ENCODE data around the gene PCED1B. TPM values are rescaled to one million over a fixed set of nuclear protein-coding genes. Genes with fewer than 3 reads are reported as not detected.

Gene PCED1B
- total RNA-seq, 1 donor from 2014 or later = 3.1 TPM

DNA sequence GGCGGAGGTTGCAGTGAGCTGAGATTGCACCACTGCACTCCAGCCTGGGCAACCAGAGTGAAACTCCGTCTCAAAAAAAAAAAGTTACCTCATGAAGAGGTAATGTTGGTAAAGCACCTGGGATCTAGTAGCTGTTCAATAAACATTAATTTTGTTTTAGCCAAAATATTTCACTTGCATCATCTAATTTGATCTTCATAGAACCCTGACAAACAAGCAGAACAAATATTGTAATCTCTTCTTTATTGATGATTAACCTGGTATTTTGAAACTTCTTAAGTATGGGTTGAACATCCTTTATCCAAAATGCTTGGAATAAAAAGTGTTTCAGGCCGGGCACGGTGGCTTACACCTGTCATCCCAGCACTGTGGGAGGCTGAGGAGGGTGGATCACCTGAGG lies 149.4 kb downstream of the PCED1B start:
- no peak overlapping the region for H3K9ac ChIP-seq
- H3K4me1 ChIP-seq = peaks cover 1% of the 10 kb centered on the region
- Mint-ChIP-seq H3K4me3 (no peak overlapping the region), H3K27me3 (ENCODE audit: insufficient read depth, low read depth) (peaks cover 2% of the 10 kb centered on the region), H3K9me3 (no peaks in the 10 kb centered on the region), H3K4me1 (peaks cover 4% of the 10 kb centered on the region), H3K27ac (no peak overlapping the region), H3K36me3 (no peaks in the 10 kb centered on the region)
- no peak for TF ChIP-seq EZH2 (IDR thresholded peaks at IDR 0.05)
- no peak for TF ChIP-seq EZH2phosphoT487 (IDR thresholded peaks at IDR 0.05)
- TF ChIP-seq, protein P1, sequence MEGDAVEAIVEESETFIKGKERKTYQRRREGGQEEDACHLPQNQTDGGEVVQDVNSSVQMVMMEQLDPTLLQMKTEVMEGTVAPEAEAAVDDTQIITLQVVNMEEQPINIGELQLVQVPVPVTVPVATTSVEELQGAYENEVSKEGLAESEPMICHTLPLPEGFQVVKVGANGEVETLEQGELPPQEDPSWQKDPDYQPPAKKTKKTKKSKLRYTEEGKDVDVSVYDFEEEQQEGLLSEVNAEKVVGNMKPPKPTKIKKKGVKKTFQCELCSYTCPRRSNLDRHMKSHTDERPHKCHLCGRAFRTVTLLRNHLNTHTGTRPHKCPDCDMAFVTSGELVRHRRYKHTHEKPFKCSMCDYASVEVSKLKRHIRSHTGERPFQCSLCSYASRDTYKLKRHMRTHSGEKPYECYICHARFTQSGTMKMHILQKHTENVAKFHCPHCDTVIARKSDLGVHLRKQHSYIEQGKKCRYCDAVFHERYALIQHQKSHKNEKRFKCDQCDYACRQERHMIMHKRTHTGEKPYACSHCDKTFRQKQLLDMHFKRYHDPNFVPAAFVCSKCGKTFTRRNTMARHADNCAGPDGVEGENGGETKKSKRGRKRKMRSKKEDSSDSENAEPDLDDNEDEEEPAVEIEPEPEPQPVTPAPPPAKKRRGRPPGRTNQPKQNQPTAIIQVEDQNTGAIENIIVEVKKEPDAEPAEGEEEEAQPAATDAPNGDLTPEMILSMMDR (IDR thresholded peaks at IDR 0.05) = no peak
- H3K27me3 ChIP-seq = no peaks in the 10 kb centered on the region
- H3K36me3 ChIP-seq = no peaks in the 10 kb centered on the region
- peaks cover 4% of the 10 kb centered on the region for H3F3A ChIP-seq (ENCODE audit: low read depth)
- no peak overlapping the region for H3K4me3 ChIP-seq
- DNase-seq (ENCODE audit: low spot score) = no peak
- no peak overlapping the region for H3K27ac ChIP-seq
- H2AFZ ChIP-seq (replicated peaks) = no peak overlapping the region
- no peaks in the 10 kb centered on the region for H3K79me2 ChIP-seq (ENCODE audit: low read depth)
- H4K20me1 ChIP-seq (ENCODE audit: low read depth) = no peaks in the 10 kb centered on the region
- no peaks in the 10 kb centered on the region for H3K9me3 ChIP-seq (ENCODE audit: low read depth)
- H3K4me2 ChIP-seq = no peak overlapping the region

DNA sequence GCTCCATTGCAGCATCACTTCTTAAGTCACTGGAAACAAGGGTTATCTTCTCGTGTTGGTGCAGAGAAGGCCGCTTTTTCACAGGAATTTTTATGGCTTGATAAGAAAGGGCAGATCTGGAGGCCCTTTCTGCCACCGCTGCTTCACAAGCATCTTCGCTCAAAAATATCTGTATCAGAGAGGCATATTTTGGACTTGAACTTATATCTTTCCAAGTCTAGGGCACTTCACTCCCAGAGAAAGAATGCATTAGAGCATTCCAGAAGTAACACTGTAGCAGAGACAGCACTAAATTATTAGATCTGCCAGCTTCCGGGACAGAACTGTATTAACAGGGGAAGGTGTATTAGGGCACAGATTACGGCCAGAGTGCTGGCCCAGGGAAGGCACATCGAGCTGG lies 152.0 kb downstream of the PCED1B start:
- Histone ChIP-seq H2AFZ (replicated peaks) (no peak overlapping the region), H3K79me2 (ENCODE audit: low read depth) (no peaks in the 10 kb centered on the region), H3K27me3 (no peaks in the 10 kb centered on the region), H3K9ac (no peak overlapping the region), H3K4me2 (no peak overlapping the region), H3K27ac (no peak overlapping the region), H4K20me1 (ENCODE audit: low read depth) (no peaks in the 10 kb centered on the region), H3K4me3 (no peak overlapping the region), H3F3A (ENCODE audit: low read depth) (no peaks in the 10 kb centered on the region), H3K36me3 (no peaks in the 10 kb centered on the region), H3K4me1 (no peaks in the 10 kb centered on the region), H3K9me3 (ENCODE audit: low read depth) (no peaks in the 10 kb centered on the region)
- Mint-ChIP-seq H3K9me3 (peaks cover 7% of the 10 kb centered on the region), H3K4me3 (no peak overlapping the region), H3K36me3 (peaks cover 5% of the 10 kb centered on the region), H3K27me3 (ENCODE audit: insufficient read depth, low read depth) (peaks cover 8% of the 10 kb centered on the region), H3K27ac (no peak overlapping the region), H3K4me1 (peaks cover 3% of the 10 kb centered on the region)
- no peak for DNase-seq (ENCODE audit: low spot score)
- TF ChIP-seq EZH2 (IDR thresholded peaks at IDR 0.05) (no peak), EZH2phosphoT487 (IDR thresholded peaks at IDR 0.05) (no peak)
- TF ChIP-seq, protein P1 (IDR thresholded peaks at IDR 0.05) = no peak

DNA sequence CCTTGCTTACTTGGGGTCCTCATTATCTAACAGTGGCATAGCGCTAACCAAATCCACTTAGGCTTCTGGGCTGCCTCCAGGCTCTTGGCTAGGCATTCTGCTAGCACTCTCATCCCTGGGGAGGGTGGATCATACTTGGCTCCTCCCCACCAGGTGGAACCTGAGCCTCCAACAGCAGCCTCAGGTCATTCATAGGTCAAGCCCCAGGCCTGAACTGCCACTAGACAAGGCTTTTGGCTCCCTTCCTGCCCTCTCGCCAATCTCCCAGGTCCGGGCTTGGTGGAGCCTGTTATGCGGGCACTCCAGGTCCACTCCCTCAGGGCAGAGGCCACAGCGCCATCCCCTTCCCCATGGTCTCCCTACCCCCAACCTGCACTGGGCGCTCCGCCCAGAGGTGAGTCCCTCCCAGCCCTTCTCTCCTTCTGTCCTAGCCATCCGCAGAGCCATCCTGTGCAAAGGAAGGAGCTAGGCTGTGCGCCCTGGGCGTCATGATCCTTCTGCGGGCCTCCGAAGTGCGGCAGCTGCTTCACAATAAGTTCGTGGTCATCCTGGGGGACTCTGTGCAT lies 155.2 kb downstream of the PCED1B start:
- Histone ChIP-seq H3K9ac (no peak overlapping the region), H3K9me3 (ENCODE audit: low read depth) (no peaks in the 10 kb centered on the region), H3K79me2 (ENCODE audit: low read depth) (no peaks in the 10 kb centered on the region), H3F3A (ENCODE audit: low read depth) (no peaks in the 10 kb centered on the region), H4K20me1 (ENCODE audit: low read depth) (no peaks in the 10 kb centered on the region), H3K27me3 (no peaks in the 10 kb centered on the region), H3K4me3 (no peak overlapping the region), H3K27ac (no peak overlapping the region), H3K4me1 (no peaks in the 10 kb centered on the region), H3K4me2 (no peak overlapping the region), H2AFZ (replicated peaks) (no peak overlapping the region), H3K36me3 (no peaks in the 10 kb centered on the region)
- peaks cover 9% of the 10 kb centered on the region for H3K9me3 Mint-ChIP-seq
- no peak overlapping the region for H3K4me3 Mint-ChIP-seq
- peaks cover 6% of the 10 kb centered on the region for H3K36me3 Mint-ChIP-seq
- TF ChIP-seq EZH2 (IDR thresholded peaks at IDR 0.05) (no peak), EZH2phosphoT487 (IDR thresholded peaks at IDR 0.05) (no peak)
- TF ChIP-seq, protein P1 (IDR thresholded peaks at IDR 0.05) = no peak
- H3K4me1 Mint-ChIP-seq = peaks cover 4% of the 10 kb centered on the region
- H3K27ac Mint-ChIP-seq = no peak overlapping the region
- peaks cover 6% of the 10 kb centered on the region for H3K27me3 Mint-ChIP-seq (ENCODE audit: insufficient read depth, low read depth)
- DNase-seq (ENCODE audit: low spot score) = no peak

Measured in neural progenitor cell (in vitro differentiated cells).